Skeletal muscle satellite cell (primary cell): ENCODE results near the gene RWDD1.

Experiments
- H3K27me3 ChIP-seq: 2 replicates; pipeline ENCODE4 v1.7.0; 2013; ENCODE audit warnings: low read length; ENCODE audit not compliant: control insufficient read depth, insufficient read depth
- H3K36me3 ChIP-seq: 2 replicates; pipeline ENCODE4 v1.7.0; 2013; ENCODE audit warnings: mild to moderate bottlenecking, control low read depth, low read length; ENCODE audit not compliant: insufficient read depth
- H3K4me1 ChIP-seq: 2 replicates; pipeline ENCODE4 v1.7.0; 2013; ENCODE audit warnings: low read length; ENCODE audit not compliant: control insufficient read depth, insufficient read depth
- H3K4me2 ChIP-seq: 2 replicates; pipeline ENCODE4 v1.7.0; 2013; ENCODE audit warnings: mild to moderate bottlenecking, low read length
- H3K4me3 ChIP-seq: 2 replicates; pipeline ENCODE4 v1.7.0; 2013; ENCODE audit warnings: low read length
- H3K9ac ChIP-seq: 2 replicates; pipeline ENCODE4 v1.7.0; 2013; ENCODE audit warnings: mild to moderate bottlenecking, low read depth, low read length, moderate library complexity
- H3K9me3 ChIP-seq: replicated peaks from 2 replicates; pipeline ENCODE4 v1.7.0; 2013; ENCODE audit warnings: mild to moderate bottlenecking, control low read depth, low read length

The RWDD1 gene

GRCh38 chr6:116616737-116617053, 45.4 kb downstream of the RWDD1 start:
- Histone ChIP-seq H3K9me3 (no peaks in the 10 kb centered on the region), H3K4me3 (peak overlapping the region; percentile 91), H3K9ac (peak overlapping the region; percentile 79), H3K4me2 (peak overlapping the region; percentile 88), H3K27me3 (no peaks in the 10 kb centered on the region), H3K4me1 (peaks cover 6% of the 10 kb centered on the region), H3K36me3 (no peaks in the 10 kb centered on the region)

DNA sequence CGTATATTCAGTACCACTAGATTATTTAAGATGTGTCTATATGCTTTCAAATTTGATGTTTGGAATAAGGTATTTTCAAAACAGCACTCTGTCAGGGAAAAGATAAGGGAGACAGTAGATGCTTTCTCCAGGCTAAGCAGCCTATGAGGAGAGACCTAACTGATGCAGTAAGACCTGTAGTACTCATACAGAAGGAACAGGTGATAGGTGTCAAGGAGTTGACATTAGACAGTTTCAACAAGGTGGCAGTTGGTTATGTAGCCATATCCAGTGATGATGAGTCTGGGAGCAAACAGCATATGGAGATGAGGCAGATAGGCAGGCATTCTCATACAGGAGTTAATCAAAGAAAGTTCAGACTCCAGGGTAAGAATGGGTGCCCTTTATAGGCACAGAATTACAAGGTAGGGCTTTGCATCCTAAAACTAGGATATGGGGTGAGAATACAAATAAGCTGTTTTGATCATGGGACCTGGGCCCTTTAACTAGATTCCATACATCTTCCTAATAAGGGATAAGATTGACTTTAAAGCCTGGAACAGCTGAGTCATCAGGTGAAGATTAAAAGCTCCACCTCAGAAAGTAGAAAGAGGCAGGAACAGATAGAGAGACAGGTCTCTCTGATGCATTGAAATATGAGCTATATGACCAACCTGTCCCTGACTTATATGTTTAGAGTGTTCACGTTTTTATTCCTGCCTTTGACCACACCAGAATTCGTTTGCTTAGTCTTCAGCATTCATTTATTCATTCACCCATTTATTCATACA, 52.9 kb downstream of the RWDD1 start:
- Histone ChIP-seq H3K27me3 (no peaks in the 10 kb centered on the region), H3K4me1 (no peaks in the 10 kb centered on the region), H3K9ac (no peak overlapping the region), H3K4me3 (no peak overlapping the region), H3K4me2 (no peak overlapping the region), H3K9me3 (no peaks in the 10 kb centered on the region), H3K36me3 (no peaks in the 10 kb centered on the region)

- H3K4me1 ChIP-seq, result no peaks in the 10 kb centered on the region
- no peaks in the 10 kb centered on the region for H3K9me3 ChIP-seq
- H3K4me2 ChIP-seq, result no peak overlapping the region
- no peaks in the 10 kb centered on the region for H3K36me3 ChIP-seq
- no peak overlapping the region for H3K4me3 ChIP-seq
- H3K27me3 ChIP-seq, result no peaks in the 10 kb centered on the region
- no peak overlapping the region for H3K9ac ChIP-seq
Observed at GRCh38 chr6:116625872-116626271, 54.6 kb downstream of the RWDD1 start.

DNA sequence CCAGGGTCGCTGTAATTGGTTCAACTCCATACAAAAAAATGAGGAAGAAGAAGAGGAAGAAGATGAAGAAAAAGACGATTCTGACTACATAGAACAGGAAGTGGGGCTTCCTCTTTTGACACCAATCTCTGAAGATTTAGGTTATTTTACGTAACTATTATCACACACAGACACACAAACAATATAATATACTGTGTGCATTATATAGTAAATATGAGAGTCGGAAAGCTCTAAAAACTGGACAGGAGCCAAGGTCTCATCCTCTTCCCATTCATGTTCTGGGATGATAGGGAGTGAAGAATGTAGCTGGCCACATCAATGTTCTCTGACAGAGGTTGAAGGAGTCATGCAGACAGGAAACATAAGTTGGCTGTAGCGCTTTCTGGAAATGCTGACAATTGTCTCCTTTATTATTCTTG, 58.3 kb downstream of the RWDD1 start:
- H3K9ac ChIP-seq, result no peak overlapping the region

DNA sequence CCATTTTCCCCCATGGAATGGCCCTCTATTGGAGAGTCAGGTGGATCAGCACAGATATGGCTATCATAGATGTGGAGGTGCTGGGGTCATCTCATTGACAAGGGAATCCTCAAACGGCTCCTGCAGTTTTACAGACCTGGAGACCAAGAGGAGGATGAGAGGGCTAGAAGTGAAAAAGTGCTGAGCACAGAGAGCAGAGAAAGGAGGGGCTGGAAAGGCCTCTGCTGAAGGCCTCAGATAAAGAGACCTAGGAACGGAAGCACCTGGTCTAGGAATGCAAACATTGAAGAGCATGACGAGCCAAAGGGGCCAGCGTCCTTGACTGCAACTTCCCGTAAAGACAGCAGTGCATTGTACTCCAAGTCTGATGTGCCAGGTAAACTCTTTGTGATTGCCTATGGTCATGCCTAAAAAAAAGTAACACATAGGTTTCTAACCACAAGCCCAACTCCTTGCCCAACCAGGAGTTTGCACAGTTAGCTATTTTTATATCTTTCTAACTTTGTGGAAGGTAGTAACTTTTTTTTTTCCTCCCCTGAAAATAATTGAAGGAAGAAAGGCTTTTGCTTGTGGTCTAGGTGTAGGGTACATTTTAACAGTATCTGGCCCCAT, 60.2 kb downstream of the RWDD1 start:
- Histone ChIP-seq H3K36me3 (peaks cover 16% of the 10 kb centered on the region), H3K9me3 (no peaks in the 10 kb centered on the region), H3K4me3 (no peak overlapping the region), H3K4me2 (no peak overlapping the region), H3K9ac (no peak overlapping the region), H3K27me3 (no peaks in the 10 kb centered on the region), H3K4me1 (no peaks in the 10 kb centered on the region)

More for the DNA sequence above, 58.3 kb downstream of the RWDD1 start:
- no peaks in the 10 kb centered on the region for H3K27me3 ChIP-seq
- no peaks in the 10 kb centered on the region for H3K9me3 ChIP-seq
- H3K36me3 ChIP-seq, result peaks cover 9% of the 10 kb centered on the region
- H3K4me1 ChIP-seq, result no peaks in the 10 kb centered on the region
- no peak overlapping the region for H3K4me2 ChIP-seq
- no peak overlapping the region for H3K4me3 ChIP-seq

DNA sequence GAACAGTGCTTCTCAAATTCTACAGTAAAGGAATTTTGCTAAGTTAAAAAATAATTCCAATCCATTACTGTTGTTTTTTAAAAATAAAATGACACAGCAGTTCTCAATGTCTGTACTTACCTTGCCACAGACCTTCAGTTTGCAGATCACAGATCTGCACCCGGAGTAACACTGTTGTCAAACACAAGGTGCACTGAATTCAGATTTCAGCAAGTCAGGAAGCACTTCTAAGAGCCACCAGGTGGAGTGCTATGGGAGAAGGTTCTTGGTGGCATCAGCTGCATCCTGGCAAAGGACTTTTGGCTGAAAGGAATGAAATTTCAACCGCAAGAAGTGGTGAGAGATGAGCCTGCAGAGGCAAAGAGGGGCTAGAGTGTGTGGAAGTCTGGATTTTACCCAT, 62.4 kb downstream of the RWDD1 start:
- Histone ChIP-seq H3K9ac (no peak overlapping the region), H3K27me3 (no peaks in the 10 kb centered on the region), H3K4me1 (no peaks in the 10 kb centered on the region), H3K4me3 (no peak overlapping the region), H3K4me2 (no peak overlapping the region), H3K9me3 (no peaks in the 10 kb centered on the region), H3K36me3 (peaks cover 16% of the 10 kb centered on the region)
